ENCODE measurements around the gene MICAL2. TPM values are rescaled to one million over a fixed set of nuclear protein-coding genes. Genes with fewer than 3 reads are reported as not detected.

MICAL2 gene
- total and polyA plus RNA-seq, 10 of the 15 experiments (the other 5 are each of a cell fraction or from before 2014, with no cell fraction given), result 0.90 to 5.6 (median 2.4) TPM

- no TSS peak for BruUV-seq (replicated peaks)
- Histone ChIP-seq H3K27ac (ENCODE audit: control insufficient read depth, insufficient read depth) (no peak overlapping the region), H3K4me1 (ENCODE audit: control insufficient read depth, insufficient read depth, low read length) (peaks cover 23% of the 10 kb centered on the region), H3K36me3 (ENCODE audit: control insufficient read depth in 2 of 2, insufficient read depth in 2 of 2, low read length in 1 of 2) (no peaks in the 10 kb centered on the region), H4K20me1 (ENCODE audit: control insufficient read depth, insufficient read depth) (no peaks in the 10 kb centered on the region), H3K4me2 (ENCODE audit: control insufficient read depth, insufficient read depth) (no peak overlapping the region), H3K79me2 (ENCODE audit: control insufficient read depth, insufficient read depth, low read length) (no peaks in the 10 kb centered on the region), H3K27me3 (replicated peaks in 1 of 2; ENCODE audit: control insufficient read depth in 2 of 2, insufficient read depth in 2 of 2, low read length in 1 of 2) (no peaks in the 10 kb centered on the region), H2AFZ (ENCODE audit: control insufficient read depth, low read depth, low read length) (no peak overlapping the region), H3K9me3 (replicated peaks; ENCODE audit: control insufficient read depth, insufficient read depth, low read length) (no peaks in the 10 kb centered on the region), H3K9ac (ENCODE audit: control insufficient read depth, insufficient read depth, low read length) (no peak overlapping the region), H3K4me3 (no peak overlapping the region)
- FAIRE-seq (no peak), ATAC-seq (no peak), DNase-seq (ENCODE audit: low read depth, low spot score) (no peak)
- ChIA-PET RAD21 (ENCODE audit: unreplicated experiment) (interaction anchor here (1.1 to 2.7 kb wide), 6 partner anchors 7 to 108 kb away, joined by 3 to 10 read pairs (median 4); no protein-coding TSS in a partner anchor), CTCF (interaction anchor here (0.6 to 2.8 kb wide), 8 partner anchors 8 to 153 kb away, joined by 3 to 12 read pairs (median 6); no protein-coding TSS in a partner anchor), POLR2A (no interaction called here), SMC1A (ENCODE audit: uncharacterized antibody, unreplicated experiment) (interaction anchor here (0.7 to 3.7 kb wide), 8 partner anchors 11 to 50 kb away, joined by 3 to 16 read pairs (median 5); no protein-coding TSS in a partner anchor)
- WGBS (ENCODE audit: insufficient coverage, insufficient replicate concordance, low lambda C conversion rate, missing lambda C conversion rate), result 34% methylated on average over 14 of the region's 14 CpGs
- intact Hi-C loops (cut with micrococcal nuclease; ENCODE audit: unreplicated experiment), result no loop called here
- in situ Hi-C loops (cut with MboI), result no loop called here
- TF ChIP-seq YY1 (IDR thresholded peaks at IDR 0.05; ENCODE audit: low read depth, low read length) (no peak), CBFB (IDR thresholded peaks at IDR 0.05; ENCODE audit: low read depth) (no peak), ATF3 (IDR thresholded peaks at IDR 0.05; ENCODE audit: borderline replicate concordance, extremely low read depth, low read depth, low read length) (no peak)
These were observed 90.0 kb downstream of the MICAL2 start for GRCh38 chr11:12200279-12200990.
